SIG-M5 treated with dmso at 0.1 percent for 504 hours (cell line): ENCODE data around the gene GALR3.

ENCODE experiments used
- DNase-seq: peaks from one replicate; lab custom pipeline; 2025; ENCODE audit not compliant: unreplicated experiment; lab: John Stamatoyannopoulos, UW

Gene GALR3

GRCh38 chr22:37803195-37803638 is 20.0 kb upstream of the GALR3 start:
- DNase-seq, result no peak

DNA sequence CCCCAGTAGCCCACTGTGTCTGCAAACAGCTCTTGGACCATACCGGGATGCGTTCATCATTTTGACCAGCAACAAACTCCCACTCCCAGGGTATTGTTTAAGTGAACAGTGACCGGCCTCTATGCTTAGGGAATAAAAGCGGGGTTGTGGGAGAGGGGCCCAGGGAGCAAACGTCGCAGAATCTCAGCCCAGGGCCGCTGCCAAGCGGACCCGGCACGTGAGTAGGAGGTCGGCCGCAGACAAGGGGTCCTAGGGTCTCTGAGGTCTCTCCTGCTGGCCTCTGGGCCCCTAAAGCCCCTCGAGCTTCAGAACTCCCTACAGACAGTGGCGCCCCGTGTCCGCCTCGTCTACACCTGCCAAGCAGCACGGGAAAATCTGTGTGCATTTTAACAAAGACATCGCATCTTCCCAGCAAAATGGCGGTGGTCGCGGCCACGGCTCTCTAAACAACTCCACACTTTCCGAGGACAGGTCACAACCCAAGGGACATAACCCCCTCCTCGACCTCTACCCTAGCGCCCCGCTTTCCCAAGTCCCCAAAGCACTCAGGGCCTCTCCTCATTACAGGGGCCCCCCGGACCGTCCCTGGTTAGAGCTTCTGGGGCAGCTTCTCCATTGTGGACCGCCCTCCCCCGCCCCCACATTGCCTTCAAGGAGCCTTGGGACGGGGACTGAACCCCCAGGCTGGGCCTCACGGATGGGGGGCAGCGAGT is 19.4 kb upstream of the GALR3 start:
- DNase-seq, result no peak

GRCh38 chr22:37804352-37804880 is 18.8 kb upstream of the GALR3 start:
- no peak for DNase-seq

- peak; percentile 34 for DNase-seq
Measured at GRCh38 chr22:37804881-37805809, 18.0 kb upstream of the GALR3 start.

DNA sequence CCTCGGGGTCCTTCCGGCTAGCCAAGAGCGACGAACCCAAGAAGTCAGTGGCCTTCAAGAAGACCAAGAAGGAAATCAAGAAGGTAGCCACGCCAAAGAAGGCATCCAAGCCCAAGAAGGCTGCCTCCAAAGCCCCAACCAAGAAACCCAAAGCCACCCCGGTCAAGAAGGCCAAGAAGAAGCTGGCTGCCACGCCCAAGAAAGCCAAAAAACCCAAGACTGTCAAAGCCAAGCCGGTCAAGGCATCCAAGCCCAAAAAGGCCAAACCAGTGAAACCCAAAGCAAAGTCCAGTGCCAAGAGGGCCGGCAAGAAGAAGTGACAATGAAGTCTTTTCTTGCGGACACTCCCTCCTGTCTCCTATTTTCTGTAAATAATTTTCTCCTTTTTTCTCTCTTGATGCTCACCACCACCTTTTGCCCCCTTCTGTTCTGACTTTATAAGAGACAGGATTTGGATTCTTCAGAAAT is 17.3 kb upstream of the GALR3 start:
- DNase-seq, result no peak

GRCh38 chr22:37806409-37807333 is 16.5 kb upstream of the GALR3 start:
- DNase-seq, result peak; percentile 14

- DNase-seq, result peak; percentile 85
Measured at GRCh38 chr22:37807410-37808293, 15.5 kb upstream of the GALR3 start, which contains the start of gene GCAT. GCAT (plus strand) TSS chr22:37807934; CDS start chr22:37807968, 34 bp downstream.

DNA sequence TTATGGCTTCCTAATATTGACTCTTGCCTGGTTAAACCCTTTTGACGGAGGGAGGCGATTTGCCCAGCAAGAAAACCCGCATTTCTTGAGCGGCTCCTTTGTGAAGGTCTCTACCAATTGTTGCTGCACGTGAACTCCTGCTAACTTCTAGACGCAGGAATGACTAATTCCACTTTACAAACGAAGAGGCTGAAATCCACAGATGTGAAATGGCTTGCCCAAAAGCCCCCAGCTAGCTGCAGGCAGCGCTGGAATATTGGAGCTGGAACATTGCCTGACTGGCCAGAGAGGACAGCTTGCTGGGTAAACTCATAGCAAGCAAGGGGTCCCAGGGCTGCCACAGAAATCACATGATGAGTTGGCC is 14.9 kb upstream of the GALR3 start:
- DNase-seq, result no peak

DNA sequence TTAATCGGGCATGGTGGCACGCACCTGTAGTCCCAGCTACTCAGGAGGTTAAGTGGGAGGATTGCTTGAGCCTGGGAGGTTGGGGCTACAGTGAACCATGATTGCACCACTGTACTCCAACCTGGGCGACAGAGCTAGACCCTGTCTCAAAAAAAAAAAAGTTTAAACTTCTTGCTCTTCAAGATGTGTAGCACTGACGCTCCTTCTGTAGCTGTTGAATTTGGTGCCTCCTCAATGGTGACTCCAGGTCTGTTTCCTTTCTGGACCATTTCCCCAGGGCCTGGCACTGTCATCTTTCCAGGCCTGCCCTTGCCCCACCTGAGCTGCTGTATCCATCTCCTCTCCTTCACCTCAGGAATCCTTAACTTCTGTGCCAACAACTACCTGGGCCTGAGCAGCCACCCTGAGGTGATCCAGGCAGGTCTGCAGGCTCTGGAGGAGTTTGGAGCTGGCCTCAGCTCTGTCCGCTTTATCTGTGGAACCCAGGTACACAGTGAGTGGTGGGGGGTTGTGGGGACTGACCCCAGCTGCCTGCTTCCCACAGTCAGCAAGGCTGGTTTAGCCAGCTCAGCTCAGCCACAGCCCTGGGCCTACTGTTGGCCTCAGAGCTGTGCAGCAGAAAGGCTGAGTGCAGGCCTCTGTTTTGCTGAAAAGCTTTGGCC is 13.4 kb upstream of the GALR3 start:
- DNase-seq, result no peak

DNA sequence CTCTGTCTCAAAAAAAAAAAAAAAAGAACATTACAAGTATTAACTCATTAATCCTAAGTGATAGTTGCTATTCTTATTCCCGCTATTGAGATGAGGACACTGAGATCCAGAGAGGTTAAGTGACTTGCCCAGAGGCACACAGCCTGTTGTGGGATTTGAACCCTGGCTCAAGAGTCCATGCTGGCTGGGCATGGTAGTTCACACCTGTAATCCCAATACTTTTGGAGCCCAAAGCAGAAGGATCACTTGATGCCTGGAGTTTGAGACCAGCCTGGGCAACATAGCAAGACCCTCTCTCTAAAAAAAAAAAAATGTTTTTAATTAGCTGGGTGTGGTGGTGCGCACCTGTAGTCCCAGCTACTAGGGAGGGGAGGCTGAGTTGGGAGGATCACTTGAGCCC is 11.3 kb upstream of the GALR3 start:
- no peak for DNase-seq

DNA sequence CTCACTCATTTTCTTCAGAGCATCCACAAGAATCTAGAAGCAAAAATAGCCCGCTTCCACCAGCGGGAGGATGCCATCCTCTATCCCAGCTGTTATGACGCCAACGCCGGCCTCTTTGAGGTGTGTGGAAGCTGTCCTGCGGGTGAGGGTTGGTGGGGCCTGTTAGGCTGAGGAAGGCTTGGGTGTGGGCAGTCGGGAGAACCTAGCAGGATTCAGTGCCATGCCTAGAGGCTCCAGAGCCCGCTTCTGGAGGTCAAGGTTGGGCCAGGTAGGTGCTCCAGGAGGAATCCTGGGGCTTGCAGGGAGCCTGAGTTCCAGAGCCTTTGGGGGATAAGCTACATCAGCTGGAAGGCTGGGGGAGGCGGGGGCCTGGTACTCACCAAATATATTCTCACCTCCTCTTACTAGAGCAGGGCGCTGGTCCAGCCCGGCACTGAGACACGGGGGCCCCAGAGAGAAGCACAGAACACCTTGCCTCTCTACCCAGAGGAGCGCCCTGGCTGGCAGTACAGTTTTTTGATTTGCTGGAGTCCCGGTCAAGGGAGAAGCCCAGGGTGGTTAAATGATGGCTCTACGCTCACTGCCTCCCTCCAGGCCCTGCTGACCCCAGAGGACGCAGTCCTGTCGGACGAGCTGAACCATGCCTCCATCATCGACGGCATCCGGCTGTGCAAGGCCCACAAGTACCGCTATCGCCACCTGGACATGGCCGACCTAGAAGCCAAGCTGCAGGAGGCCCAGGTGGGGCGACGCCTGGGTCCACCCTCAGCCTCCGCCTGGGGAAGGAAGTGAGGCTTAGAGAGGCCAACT is 10.1 kb upstream of the GALR3 start:
- DNase-seq, result no peak

- no peak for DNase-seq
Measured at GRCh38 chr22:37815593-37815992, 7.6 kb upstream of the GALR3 start.

DNA sequence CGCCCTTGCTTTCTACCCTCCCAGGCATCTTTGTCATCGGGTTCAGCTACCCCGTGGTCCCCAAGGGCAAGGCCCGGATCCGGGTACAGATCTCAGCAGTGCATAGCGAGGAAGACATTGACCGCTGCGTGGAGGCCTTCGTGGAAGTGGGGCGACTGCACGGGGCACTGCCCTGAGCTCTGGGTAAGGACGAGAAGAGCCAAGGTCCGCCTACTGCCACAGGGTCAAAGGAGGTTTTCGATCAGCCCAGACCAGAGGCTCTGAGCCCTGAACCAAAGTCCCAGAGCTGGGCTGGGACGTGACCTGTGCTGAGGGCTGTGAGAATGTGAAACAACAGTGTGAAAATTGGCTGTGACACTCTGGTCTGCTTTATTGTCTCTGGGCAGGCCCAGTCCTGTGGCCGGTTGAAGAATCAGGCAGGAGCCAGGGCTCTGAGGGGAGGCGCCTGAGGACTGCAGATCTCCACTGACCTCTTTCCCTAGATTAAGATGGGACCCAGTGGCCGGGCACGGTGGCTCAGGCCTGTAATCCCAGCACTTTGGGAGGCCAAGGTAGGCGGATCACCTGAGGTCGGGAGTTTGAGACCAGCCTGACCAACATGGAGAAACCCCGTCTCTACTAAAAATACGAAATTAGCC is 6.5 kb upstream of the GALR3 start:
- DNase-seq, result no peak

DNA sequence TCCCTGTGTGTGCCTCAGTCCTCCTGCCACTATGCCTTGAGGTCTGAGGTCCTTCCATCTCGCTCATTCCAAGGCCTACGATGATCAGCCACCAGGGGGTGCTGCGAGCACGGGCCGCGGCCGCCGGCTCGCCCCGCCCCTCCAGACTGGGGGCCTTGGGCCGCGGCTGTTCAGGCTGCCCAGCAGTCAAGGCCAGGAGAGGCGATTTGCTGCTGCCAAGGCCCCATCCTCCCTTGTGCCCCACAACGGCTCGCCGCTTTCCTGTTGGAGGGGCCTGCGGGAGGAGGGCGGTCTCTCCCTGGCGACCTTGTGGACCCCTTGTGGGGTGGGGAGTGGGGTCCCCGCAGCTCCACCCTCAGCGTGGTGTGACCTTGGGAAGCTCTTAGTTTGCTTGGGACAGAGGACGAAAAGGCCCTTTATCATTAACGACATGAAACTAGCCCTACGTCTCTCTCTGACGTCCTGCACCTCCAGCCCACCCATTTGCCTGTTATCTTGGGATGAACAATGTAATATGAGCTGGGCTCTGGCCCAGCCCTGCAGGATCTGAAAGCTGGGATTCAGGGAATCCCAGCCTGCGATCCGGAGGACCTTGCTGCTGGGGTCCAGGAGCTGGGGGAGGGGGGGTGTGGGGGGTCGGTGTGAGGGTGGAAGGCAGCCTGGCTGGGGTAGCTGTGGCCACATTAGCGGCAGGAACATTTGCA is 5.3 kb upstream of the GALR3 start:
- peak; percentile 59 for DNase-seq

DNA sequence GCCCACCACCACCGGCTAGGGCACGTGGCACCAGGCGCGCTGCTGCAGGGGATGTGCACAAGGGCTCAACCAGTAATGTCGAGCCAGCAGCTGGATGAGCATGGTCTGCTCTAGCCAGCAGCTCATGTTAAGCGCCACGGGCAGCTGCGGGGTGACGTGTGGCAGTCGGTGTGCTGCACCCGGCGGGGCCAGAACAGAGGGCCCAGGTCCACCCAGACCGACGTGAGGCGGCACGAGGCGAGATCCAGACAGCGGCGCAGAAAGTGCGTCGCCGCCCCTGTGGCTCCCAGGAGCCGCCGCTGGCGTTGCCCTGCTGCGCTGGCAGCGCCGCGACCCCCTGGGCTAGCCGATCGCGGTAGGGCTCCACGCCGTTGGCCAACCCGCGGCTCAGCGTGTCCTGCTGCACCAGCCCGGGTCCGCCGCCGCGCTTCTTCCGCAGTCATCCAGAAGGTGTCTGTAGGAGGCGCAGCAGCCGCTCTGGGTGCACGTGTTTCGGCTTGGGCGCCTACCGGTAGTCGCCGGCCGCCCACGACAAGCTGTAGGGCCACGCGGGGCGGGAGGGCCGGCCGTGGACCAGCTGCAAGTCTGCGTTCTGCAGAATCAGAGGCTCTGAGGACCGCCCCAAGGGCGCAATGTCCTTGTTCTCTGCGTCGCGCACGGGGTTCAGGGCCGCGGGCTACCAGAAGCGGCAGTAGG is 4.6 kb upstream of the GALR3 start:
- DNase-seq, result no peak

DNA sequence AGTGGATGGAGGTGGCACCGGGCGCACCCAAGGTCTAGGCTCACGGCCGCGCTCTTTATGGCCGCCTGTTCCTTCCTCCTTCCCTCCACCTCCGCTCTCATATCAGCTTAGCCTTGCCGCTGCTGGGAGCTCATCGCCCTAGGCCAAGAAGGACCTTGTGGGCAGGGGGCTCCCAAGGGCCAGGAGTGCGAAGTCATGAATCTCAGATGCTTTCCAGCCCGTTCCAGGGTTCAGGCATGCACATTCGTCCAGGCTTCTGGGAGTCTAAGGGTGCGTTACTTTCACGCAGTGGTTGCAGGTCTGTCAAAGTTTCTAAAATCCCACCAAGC is 4.1 kb upstream of the GALR3 start:
- no peak for DNase-seq

- DNase-seq, result no peak
Measured at GRCh38 chr22:37820350-37820749, 2.8 kb upstream of the GALR3 start.
